T-helper 1 cell treated with Interleukin-12 subunit alpha and Interleukin-12 subunit beta and Interleukin-4 antibody, amounts not matched to agents 30 ng/mL and 1 ng/mL, for 36 hours (primary cell): ENCODE results near the gene TRPM4. TPM values are rescaled to one million over a fixed set of nuclear protein-coding genes. Genes with fewer than 3 reads are reported as not detected.
"Not testable (repeated sequence)": the region's sequence is repeated elsewhere in the genome, so short reads cannot be mapped to it uniquely, and the experiment has no call there.

Experiments
- intact Hi-C: fragments of 100-400 bp; cut with micrococcal nuclease; formaldehyde crosslinking; loops from one replicate; pipeline ENCODE4 v1.15.1; 2024
- total RNA-seq: library from RNA; stranded (reverse); gene quantifications from 2 replicates; pipeline ENCODE4 v1.2.3, GENCODE V29; 2022

The TRPM4 gene
- total RNA-seq, 1 donor from 2014 or later = 0.54 TPM

GRCh38 chr19:49182010-49182847, 24.6 kb downstream of the TRPM4 start:
- intact Hi-C loops = not testable (repeated sequence)

GRCh38 chr19:49182848-49183375, 25.3 kb downstream of the TRPM4 start:
- intact Hi-C loops = no loop called here

- intact Hi-C loops = no loop called here
These were observed 28.5 kb downstream of the TRPM4 start for GRCh38 chr19:49186108-49186507.

- intact Hi-C loops = no loop called here
These were observed 31.1 kb downstream of the TRPM4 start for GRCh38 chr19:49188626-49189200.

- intact Hi-C loops = no loop called here
These were observed 31.7 kb downstream of the TRPM4 start for GRCh38 chr19:49189259-49189658.

GRCh38 chr19:49190781-49191180, 33.2 kb downstream of the TRPM4 start:
- intact Hi-C loops = no loop called here

GRCh38 chr19:49193822-49194394, 36.3 kb downstream of the TRPM4 start:
- intact Hi-C loops = no loop called here

- intact Hi-C loops = no loop called here
These were observed 36.8 kb downstream of the TRPM4 start for GRCh38 chr19:49194408-49194807.

- intact Hi-C loops = no loop called here
These were observed 39.1 kb downstream of the TRPM4 start for GRCh38 chr19:49196527-49197240.

- intact Hi-C loops = loop anchor here (10.0 kb wide), 1 partner anchor 416 kb away; no protein-coding TSS in a partner anchor
These were observed 42.8 kb downstream of the TRPM4 start for GRCh38 chr19:49200238-49200862.

GRCh38 chr19:49201042-49201441, 43.5 kb downstream of the TRPM4 start:
- intact Hi-C loops = loop anchor here (10.0 kb wide), 1 partner anchor 416 kb away; no protein-coding TSS in a partner anchor

GRCh38 chr19:49205114-49205513, 47.5 kb downstream of the TRPM4 start:
- intact Hi-C loops = loop anchor here (10.0 kb wide), 1 partner anchor 420 kb away; no protein-coding TSS in a partner anchor

- intact Hi-C loops = loop anchor here (10.0 kb wide), 1 partner anchor 425 kb away; no protein-coding TSS in a partner anchor
These were observed 51.9 kb downstream of the TRPM4 start for GRCh38 chr19:49209502-49209901.

- intact Hi-C loops = loop anchor here (1.0 kb wide), 1 partner anchor 11 kb away; no protein-coding TSS in a partner anchor
These were observed 52.7 kb downstream of the TRPM4 start for GRCh38 chr19:49210108-49210900.

GRCh38 chr19:49210901-49211451, 53.4 kb downstream of the TRPM4 start:
- intact Hi-C loops = loop anchor here (1.0 kb wide), 1 partner anchor 12 kb away; no protein-coding TSS in a partner anchor

- intact Hi-C loops = no loop called here
These were observed 54.6 kb downstream of the TRPM4 start for GRCh38 chr19:49212016-49212701.

GRCh38 chr19:49213791-49214190, 56.2 kb downstream of the TRPM4 start:
- intact Hi-C loops = no loop called here

GRCh38 chr19:49214701-49215100, 57.1 kb downstream of the TRPM4 start:
- intact Hi-C loops = no loop called here

GRCh38 chr19:49216071-49216470, 58.5 kb downstream of the TRPM4 start:
- intact Hi-C loops = no loop called here
